H1 (cell line): ENCODE data around the gene PEAK3. TPM values are rescaled to one million over a fixed set of nuclear protein-coding genes. Genes with fewer than 3 reads are reported as not detected.

Experiments
- CTCF ChIA-PET: fragments of 300-600 bp; sonication (Branson Sonifier 250); formaldehyde crosslinking; loops from one replicate; lab custom pipeline; 2021; ENCODE audit not compliant: partially characterized antibody; lab: Charles Lee
- POLR2A ChIA-PET: fragments of 300-600 bp; sonication (Branson Sonifier 250); formaldehyde crosslinking; loops from one replicate; lab custom pipeline; 2021; ENCODE audit warnings: inconsistent platforms; ENCODE audit not compliant: partially characterized antibody; lab: Charles Lee
- DNase-seq, 2 experiments: peaks; one replicate each; pipeline versions ENCODE4 v3.0.0 to v3.0.0-alpha.2; 2010 to 2022; ENCODE audit warnings: low spot score in 2 of 2, low read depth in 1 of 2, mixed read lengths in 1 of 2
- FAIRE-seq: peaks from 2 replicates; lab custom pipeline; 2011; peaks lifted over from hg19 to GRCh38; lab: Jason Lieb, UNC
- H2AFZ ChIP-seq: 2 replicates; pipeline ENCODE4 v1.8.1; 2012; ENCODE audit warnings: low read length, inconsistent platforms
- H2AK5ac ChIP-seq: 2 replicates; pipeline ENCODE4 v1.6.1; 2013; ENCODE audit warnings: low read depth, low read length
- H2BK120ac ChIP-seq: replicated peaks from 2 replicates; pipeline ENCODE3; 2013; ENCODE audit warnings: low read depth, low read length, inconsistent platforms
- H2BK12ac ChIP-seq: 2 replicates; pipeline ENCODE4 v1.6.1; 2013; ENCODE audit warnings: low read depth, low read length
- H2BK15ac ChIP-seq: 2 replicates; pipeline ENCODE4 v1.6.1; 2013; ENCODE audit warnings: low read length
- H2BK20ac ChIP-seq: 2 replicates; pipeline ENCODE4 v1.6.1; 2013; ENCODE audit warnings: low read length
- H2BK5ac ChIP-seq: 2 replicates; pipeline ENCODE4 v1.6.1; 2013; ENCODE audit warnings: low read depth, low read length
- H3K14ac ChIP-seq: 2 replicates; pipeline ENCODE4 v1.6.1; 2013; ENCODE audit warnings: inconsistent platforms; ENCODE audit not compliant: insufficient read length
- H3K18ac ChIP-seq: 2 replicates; pipeline ENCODE4 v1.6.1; 2013; ENCODE audit warnings: low read length; ENCODE audit errors: extremely low read depth
- H3K23ac ChIP-seq: 2 replicates; pipeline ENCODE4 v1.6.1; 2013; ENCODE audit warnings: inconsistent platforms; ENCODE audit not compliant: insufficient read length
- H3K23me2 ChIP-seq: 2 replicates; pipeline ENCODE4 v1.6.1; 2013; ENCODE audit warnings: low read depth, low read length
- H3K27ac ChIP-seq: 2 replicates; pipeline ENCODE4 v1.6.1; 2011; ENCODE audit warnings: low read depth, low read length, inconsistent platforms
- H3K27me3 ChIP-seq, 4 experiments: replicated peaks in 1 of 4; 1 replicate in 1 of 4; 2 replicates in 3 of 4; pipeline versions ENCODE4 v1.6.1 to v1.8.1; 2011 to 2013; ENCODE audit warnings: low read length in 3 of 4, mild to moderate bottlenecking in 3 of 4, inconsistent platforms in 2 of 4, mixed read lengths in 2 of 4, moderate library complexity in 1 of 4; ENCODE audit not compliant: control insufficient read depth in 3 of 4, insufficient read depth in 3 of 4; ENCODE audit errors: extremely low read depth in 1 of 4
- H3K36me3 ChIP-seq, 4 experiments: 2 replicates each; pipeline versions ENCODE4 v1.6.1 to v1.8.1; 2011 to 2013; ENCODE audit warnings: mild to moderate bottlenecking in 4 of 4, low read length in 3 of 4, moderate library complexity in 2 of 4, control low read depth in 1 of 4, inconsistent platforms in 1 of 4; ENCODE audit not compliant: insufficient read depth in 4 of 4, control insufficient read depth in 2 of 4
- H3K4ac ChIP-seq: replicated peaks from 2 replicates; pipeline ENCODE3; 2013; ENCODE audit warnings: low read length, low read depth, mixed read lengths, inconsistent platforms; ENCODE audit not compliant: insufficient read length
- H3K4me1 ChIP-seq, 4 experiments: replicated peaks in 1 of 4; 1 replicate in 1 of 4; 2 replicates in 3 of 4; pipeline versions ENCODE4 v1.6.1 to v1.8.1; 2011 to 2013; ENCODE audit warnings: low read length in 3 of 4, inconsistent platforms in 2 of 4, mixed read lengths in 1 of 4; ENCODE audit not compliant: insufficient read depth in 4 of 4, control insufficient read depth in 3 of 4
- H3K4me2 ChIP-seq, 2 experiments: 2 replicates each; pipeline versions ENCODE4 v1.6.1 to v1.8.1; 2011 to 2013; ENCODE audit warnings: low read depth in 2 of 2, low read length in 2 of 2, control low read depth in 1 of 2, inconsistent platforms in 1 of 2, mild to moderate bottlenecking in 1 of 2; ENCODE audit not compliant: insufficient read depth in 1 of 2
- H3K4me3 ChIP-seq, 4 experiments: fragments of 200-600, 300-600 bp in 1 of 4; sonication (generic), shearing (Covaris generic), sonication (Bioruptor Twin) in 1 of 4; 2 replicates each; pipeline versions ENCODE4 v1.5.1 to v1.8.1; 2011 to 2016; ENCODE audit warnings: low read length in 4 of 4, low read depth in 3 of 4, control low read depth in 2 of 4, inconsistent platforms in 2 of 4, mild to moderate bottlenecking in 2 of 4, mixed read lengths in 1 of 4, moderate library complexity in 1 of 4; ENCODE audit not compliant: insufficient read depth in 2 of 4; ENCODE audit errors: extremely low read depth in 1 of 4
- H3K56ac ChIP-seq: replicated peaks from 2 replicates; pipeline ENCODE3; 2013; ENCODE audit warnings: low read depth, mild to moderate bottlenecking, mixed read lengths, low read length, inconsistent platforms; ENCODE audit not compliant: insufficient read length
- H3K79me1 ChIP-seq: 2 replicates; pipeline ENCODE4 v1.6.1; 2013; ENCODE audit warnings: low read depth, low read length, control low read depth
- H3K79me2 ChIP-seq, 2 experiments: 2 replicates each; pipeline versions ENCODE4 v1.6.1 to v1.8.1; 2012 to 2013; ENCODE audit warnings: low read length in 2 of 2, mild to moderate bottlenecking in 2 of 2, inconsistent platforms in 1 of 2; ENCODE audit not compliant: insufficient read depth in 2 of 2, control insufficient read depth in 1 of 2
- H3K9ac ChIP-seq, 4 experiments: replicated peaks in 1 of 4; 1 replicate in 1 of 4; 2 replicates in 3 of 4; pipeline versions ENCODE4 v1.6.1 to v1.8.1; 2011 to 2013; ENCODE audit warnings: low read depth in 3 of 4, low read length in 3 of 4, control low read depth in 2 of 4, mild to moderate bottlenecking in 2 of 4, moderate library complexity in 2 of 4, inconsistent platforms in 1 of 4; ENCODE audit errors: extremely low read depth in 1 of 4
- H3K9me3 ChIP-seq, 2 experiments: 2 replicates each; pipeline versions ENCODE4 v1.6.1 to v1.8.1; 2012 to 2013; ENCODE audit warnings: mild to moderate bottlenecking in 2 of 2, moderate library complexity in 2 of 2, control low read depth in 1 of 2, inconsistent platforms in 1 of 2, low read depth in 1 of 2, low read length in 1 of 2, mixed read lengths in 1 of 2; ENCODE audit not compliant: insufficient read depth in 2 of 2
- H4K20me1 ChIP-seq, 2 experiments: replicated peaks in 1 of 2; 2 replicates each; pipeline versions ENCODE3 to v1.8.1; 2011 to 2013; ENCODE audit warnings: inconsistent platforms in 2 of 2, low read length in 2 of 2, mild to moderate bottlenecking in 1 of 2; ENCODE audit not compliant: insufficient read depth in 2 of 2, control insufficient read depth in 1 of 2
- H4K5ac ChIP-seq: 2 replicates; pipeline ENCODE4 v1.6.1; 2013; ENCODE audit warnings: low read length, low read depth, mixed read lengths, inconsistent platforms; ENCODE audit not compliant: insufficient read length
- H4K8ac ChIP-seq: 2 replicates; pipeline ENCODE4 v1.8.0; 2013; ENCODE audit warnings: mild to moderate bottlenecking, moderate library complexity, low read length, inconsistent platforms; ENCODE audit not compliant: insufficient read depth; ENCODE audit errors: extremely low read depth
- H4K91ac ChIP-seq: replicated peaks from 2 replicates; pipeline ENCODE3; 2013; ENCODE audit warnings: low read length, mixed read lengths, inconsistent platforms; ENCODE audit not compliant: insufficient read length
- WGBS, 2 experiments: shearing (Covaris generic) in 1 of 2; methylation state at CpG; one replicate each; pipeline versions ENCODE4 v1.1.6 to v1.1.7; 2013 to 2015; ENCODE audit warnings: low lambda C conversion rate in 2 of 2, mixed read lengths in 2 of 2, inconsistent platforms in 1 of 2, low coverage in 1 of 2, missing lambda C conversion rate in 1 of 2; ENCODE audit not compliant: insufficient replicate concordance in 2 of 2, insufficient coverage in 1 of 2, insufficient read length in 1 of 2; ENCODE audit errors: extremely low coverage in 1 of 2, missing lambda C conversion rate in 1 of 2; 5-methylcytosine and 5-hydroxymethylcytosine counted together
- polyA plus RNA-seq, 7 experiments: library from polyadenylated mRNA; depleted of rRNA in 3 of 7; stranded (reverse) in 5 of 7; unstranded in 2 of 7; fragments of >200 nt in 5 of 7; fragments of 200-250 nt in 2 of 7; gene quantifications; 1 replicate in 5 of 7; 2 replicates in 1 of 7; 4 replicates in 1 of 7; pipeline versions ENCODE4 v1.2.1 to v1.2.3, GENCODE V29; 2011 to 2013; ENCODE audit warnings: missing spikeins in 2 of 7, mixed read lengths in 2 of 7
- total RNA-seq: library from RNA; stranded (reverse); fragmentation: NEBNext Ultra II Directional; extraction: Animal tissue kit (Norgen Biotek cat#: 25700); gene quantifications from 2 replicates; pipeline ENCODE4 v1.2.1, GENCODE V29; 2021

PEAK3 gene
- total and polyA plus RNA-seq, 2 of the 8 experiments (the other 6 are each of a cell fraction or from before 2014, with no cell fraction given) = not detected

- Histone ChIP-seq H2BK5ac (no peak overlapping the region), H3K23ac (no peak overlapping the region), H3K18ac (no peak overlapping the region), H2AFZ (no peak overlapping the region), H3K4me3 (no peak overlapping the region), H4K91ac (no peak overlapping the region), H3K23me2 (peaks cover 5% of the 10 kb centered on the region; the same call in 1 of the 2 replicates), H2BK20ac (no peak overlapping the region), H4K20me1 (peaks cover 5 to 13% of the 10 kb centered on the region in 2 experiments), H3K56ac (no peak overlapping the region), H3K9ac (no peak overlapping the region), H3K79me1 (peaks cover 3% of the 10 kb centered on the region; the same call in 1 of the 2 replicates), H2BK12ac (no peak overlapping the region), H3K4ac (no peak overlapping the region), H3K4me1 (peaks cover 0 to 5% (median under 1%) of the 10 kb centered on the region in 4 experiments; a peak in 2 of 7 replicates), H3K36me3 (no peaks in the 10 kb centered on the region), H3K9me3 (no peaks in the 10 kb centered on the region), H2BK15ac (no peak overlapping the region), H3K27me3 (peaks cover 0 to 17% (median 13%) of the 10 kb centered on the region in 4 experiments; a peak in 5 of 7 replicates), H2BK120ac (no peak overlapping the region), H3K79me2 (peaks cover 0 to 6% of the 10 kb centered on the region in 2 experiments; a peak in 1 of 4 replicates), H4K8ac (no peak overlapping the region; the same call in 1 of the 2 replicates), H3K4me2 (no peak overlapping the region), H3K14ac (no peak overlapping the region), H2AK5ac (no peak overlapping the region), H4K5ac (no peak overlapping the region), H3K27ac (no peak overlapping the region)
- ChIA-PET POLR2A (interaction anchor here (0.5 to 23.4 kb wide), 10 partner anchors 8 to 453 kb away, joined by 3 to 330 read pairs (median 3); partner anchors contain the start of genes AMH and JSRP1), CTCF (interaction anchor here (0.8 to 6.2 kb wide), 7 partner anchors 9 to 79 kb away, joined by 3 to 106 read pairs (median 5); partner anchors contain the start of genes JSRP1 and PLEKHJ1)
- FAIRE-seq (no peak), DNase-seq (no peak)
- 91% methylated on average over 24 of the region's 33 CpGs; no CpG with 5 or more reads in 1 of the 2 experiments for WGBS, 2 experiments
Observed at GRCh38 chr19:2278459-2279158, 3.4 kb downstream of the PEAK3 start.
